Measurements from ENCODE around the gene SEC14L3. TPM values are rescaled to one million over a fixed set of nuclear protein-coding genes. Genes with fewer than 3 reads are reported as not detected.
A peak's percentile ranks its signal among the peaks of the same experiment; 100 is the strongest.

Gene SEC14L3
- not detected for total RNA-seq
- long read RNA-seq, result 0 reads

DNA sequence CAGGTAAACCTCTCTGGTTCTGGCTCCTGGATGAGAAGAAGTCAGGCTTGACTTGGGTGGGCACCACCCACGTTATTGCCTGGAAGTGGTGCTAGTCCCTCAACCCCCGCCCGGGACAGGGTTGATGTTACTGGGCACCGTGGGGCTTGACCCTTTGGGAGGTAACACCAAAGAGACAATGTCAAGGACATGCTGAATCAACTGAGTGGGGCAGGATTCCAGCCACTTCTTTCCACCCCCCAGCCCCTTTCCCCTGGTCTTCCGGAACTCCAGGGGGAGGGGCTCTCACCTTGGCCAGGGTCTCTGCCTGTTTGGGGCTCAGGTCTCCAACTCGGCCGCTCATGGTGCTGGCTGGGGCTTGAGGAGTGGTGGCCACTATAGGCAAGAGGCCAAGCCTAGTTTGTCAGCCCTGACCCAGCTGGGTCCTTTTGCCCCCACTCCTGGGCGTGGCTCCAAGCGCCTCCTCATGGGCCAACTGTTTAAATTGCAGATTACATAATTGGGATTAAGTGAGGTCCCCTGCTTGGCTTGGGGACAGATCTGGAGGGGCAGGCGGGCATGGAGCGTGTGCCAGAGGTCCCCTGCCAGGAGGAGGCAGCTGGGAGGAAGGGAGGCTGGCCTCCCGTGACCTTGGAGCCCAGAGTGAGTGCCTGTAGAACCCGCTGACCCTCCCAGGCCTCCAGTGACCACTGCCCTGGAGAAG, at the start of gene SEC14L3:
Gene SEC14L3, minus strand, starts transcription at position 402 of the 703 bp plus-strand sequence. Its CDS starts 59 bp downstream, at position 343.
- intact Hi-C loops (cut with DNase I), result no loop called here
- ATAC-seq (no peak), DNase-seq (no peak)

DNA sequence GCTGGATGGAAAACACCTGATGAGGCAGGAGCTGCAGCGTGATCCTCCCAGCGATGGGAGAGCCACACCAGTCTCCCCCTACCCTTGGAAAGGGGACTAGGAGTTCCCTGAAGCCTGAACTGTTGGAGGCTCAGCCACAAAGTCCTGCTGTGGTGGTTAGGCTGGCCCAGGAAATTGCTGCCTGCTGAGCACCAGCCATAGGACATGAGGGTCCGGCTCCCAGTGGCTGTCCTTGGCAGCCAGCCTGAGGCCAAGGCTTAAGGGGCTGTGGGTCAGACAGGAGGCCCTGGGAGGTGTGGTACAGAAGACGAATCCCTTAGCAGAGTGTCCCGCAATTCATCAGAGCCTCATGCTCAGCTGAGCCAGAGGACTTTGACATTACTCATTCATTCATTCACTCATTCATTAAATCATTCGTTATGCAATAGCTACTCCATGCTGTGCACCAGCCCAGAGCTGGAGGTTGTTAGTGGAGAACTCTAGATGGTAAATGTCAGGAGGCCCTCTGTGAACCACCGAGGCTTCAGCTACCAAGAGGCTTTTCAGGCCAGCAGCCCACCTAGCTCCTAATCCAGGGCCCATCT, 48.1 kb upstream of the SEC14L3 start:
- ATAC-seq, result no peak
- intact Hi-C loops (cut with DNase I), result no loop called here

DNA sequence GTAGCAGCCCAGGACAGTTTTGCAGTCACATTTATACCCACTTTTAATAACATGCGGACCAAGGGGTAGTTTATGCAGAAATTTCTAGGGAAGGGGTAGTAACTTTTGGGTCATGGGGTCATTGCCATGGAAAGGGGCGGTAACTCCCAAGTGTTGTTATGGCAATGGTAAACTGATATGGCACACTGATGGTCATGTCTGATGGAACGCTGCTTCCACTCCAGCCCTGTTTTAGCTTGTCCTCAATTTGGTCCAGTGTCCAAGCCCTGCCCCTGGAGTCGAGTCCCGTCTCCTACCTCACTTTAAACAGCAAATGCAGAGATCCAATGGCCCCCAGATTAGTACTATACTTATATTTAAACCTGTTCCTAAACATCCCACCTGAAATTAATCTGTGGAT, 44.9 kb upstream of the SEC14L3 start:
- ATAC-seq (no peak), DNase-seq (no peak)
- intact Hi-C loops (cut with DNase I), result no loop called here

More for the DNA sequence above, 48.1 kb upstream of the SEC14L3 start:
- no peak for DNase-seq

DNA sequence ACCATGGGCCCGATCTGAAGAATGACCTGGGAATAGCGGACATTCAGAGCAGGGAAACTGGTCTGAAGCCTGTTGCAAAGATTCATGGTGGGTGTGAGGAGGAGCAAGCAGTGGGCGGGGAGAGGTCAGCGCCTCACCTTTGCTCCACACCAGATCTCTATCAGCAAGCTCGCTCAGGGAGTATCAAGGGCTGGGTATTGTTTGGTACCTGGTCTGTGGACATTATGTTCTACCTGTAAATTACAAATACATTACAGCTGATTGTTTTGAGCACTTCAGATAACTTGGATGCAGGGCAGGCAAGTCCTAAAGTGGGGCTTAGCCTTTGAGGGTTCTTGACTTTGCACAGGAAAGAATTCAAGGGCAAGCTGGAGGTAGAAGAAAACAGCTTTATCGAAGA, 44.5 kb upstream of the SEC14L3 start:
- intact Hi-C loops (cut with DNase I), result no loop called here
- ATAC-seq (no peak), DNase-seq (no peak)

DNA sequence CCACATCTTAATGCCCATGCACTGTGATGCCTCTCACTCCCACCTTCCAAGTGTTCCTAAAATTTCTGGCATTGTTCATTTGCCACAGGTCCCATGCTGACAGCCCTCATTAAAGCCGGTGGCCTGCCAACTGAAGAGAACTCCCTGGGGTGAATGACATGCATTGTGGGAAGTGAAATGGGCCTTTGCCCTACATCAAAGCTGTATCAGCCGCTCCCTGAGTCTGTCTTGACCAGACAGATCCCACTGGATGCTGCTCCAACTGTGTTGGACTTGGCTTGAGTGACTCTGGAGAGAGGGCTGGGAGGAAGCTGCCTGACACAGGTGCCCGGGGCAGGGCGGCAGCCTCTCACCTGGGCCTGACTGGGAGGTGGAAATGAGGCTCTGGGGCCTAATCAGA, 42.4 kb upstream of the SEC14L3 start:
- no peak for DNase-seq
- intact Hi-C loops (cut with DNase I), result no loop called here
- no peak for ATAC-seq

DNA sequence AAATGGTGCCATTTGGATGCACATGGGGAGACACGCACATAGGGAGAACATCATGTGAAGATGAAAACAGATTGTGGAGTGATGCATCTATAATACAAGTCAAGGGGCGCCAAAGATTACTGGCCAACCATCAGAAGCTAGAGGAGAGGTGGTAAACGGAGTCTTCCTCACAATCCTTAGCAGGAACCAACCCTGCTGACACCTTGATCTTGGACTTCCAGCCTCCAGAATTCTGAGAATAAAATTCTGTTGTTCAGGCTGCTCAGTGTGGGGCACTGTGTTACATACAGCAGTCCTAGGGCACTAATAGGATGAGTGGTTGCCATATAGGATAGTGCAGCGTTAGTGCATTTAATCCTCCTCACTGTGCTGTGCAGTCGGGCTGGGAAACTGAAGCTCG, 41.6 kb upstream of the SEC14L3 start:
- no peak for ATAC-seq
- intact Hi-C loops (cut with DNase I), result no loop called here
- DNase-seq, result no peak

DNA sequence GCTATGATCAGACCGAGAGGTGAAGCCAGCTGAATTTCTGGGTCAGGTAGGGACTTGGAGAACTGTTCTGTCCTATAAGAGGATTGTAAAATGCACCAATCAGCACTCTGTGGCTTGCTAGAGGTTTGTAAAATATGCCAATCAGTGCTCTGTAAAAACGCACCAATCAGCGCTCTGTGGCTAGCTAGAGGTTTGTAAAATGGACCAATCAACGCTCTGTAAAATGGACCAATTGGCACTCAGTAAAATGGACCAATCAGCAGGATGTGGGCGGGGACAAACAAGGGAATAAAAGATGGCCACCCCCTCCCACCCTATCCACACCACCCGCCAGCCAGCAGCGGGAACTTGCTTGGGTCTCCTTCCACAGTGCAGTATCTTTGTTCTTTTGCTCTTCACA, 40.1 kb upstream of the SEC14L3 start:
- DNase-seq, result no peak
- intact Hi-C loops (cut with DNase I), result no loop called here
- no peak for ATAC-seq

DNA sequence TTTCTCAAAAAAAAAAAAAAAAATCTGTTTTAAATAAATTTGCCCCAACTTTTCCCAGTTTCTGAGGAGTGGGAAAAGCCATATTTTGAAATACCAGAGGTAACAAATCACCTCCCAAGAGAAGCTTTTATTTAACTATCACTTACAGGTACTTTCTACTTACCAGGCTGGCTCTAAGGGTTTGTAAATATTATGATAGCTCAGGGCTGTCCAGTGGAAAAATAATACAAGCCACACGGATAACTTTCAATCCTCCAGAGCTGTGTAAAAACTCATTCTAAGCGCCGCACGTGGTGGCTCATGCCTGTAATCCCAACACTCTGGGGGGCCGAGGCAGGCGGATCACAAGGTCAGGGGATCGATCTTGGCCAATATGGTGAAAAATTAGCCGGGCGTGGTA, 39.3 kb upstream of the SEC14L3 start:
- intact Hi-C loops (cut with DNase I), result no loop called here
- DNase-seq (no peak), ATAC-seq (no peak)

DNA sequence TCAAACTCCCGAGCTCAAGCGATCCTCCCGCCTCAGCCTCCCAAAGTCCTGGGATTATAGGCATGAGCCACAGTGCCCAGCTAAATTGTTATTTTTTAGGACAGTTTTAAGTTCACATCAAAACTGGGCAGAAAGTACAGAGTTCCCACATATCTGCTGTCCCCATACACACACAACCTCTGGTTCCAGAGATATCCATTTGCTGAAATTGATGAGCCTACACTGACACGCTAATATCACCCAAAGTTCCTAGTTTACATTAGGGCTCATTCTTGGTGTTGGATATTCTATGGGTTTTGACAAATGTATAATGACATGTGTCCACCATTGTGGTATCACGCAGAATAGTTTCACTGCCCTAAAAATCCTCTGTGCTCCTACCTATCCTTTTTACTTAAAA, 36.4 kb upstream of the SEC14L3 start:
- no peak for ATAC-seq
- intact Hi-C loops (cut with DNase I), result no loop called here

DNA sequence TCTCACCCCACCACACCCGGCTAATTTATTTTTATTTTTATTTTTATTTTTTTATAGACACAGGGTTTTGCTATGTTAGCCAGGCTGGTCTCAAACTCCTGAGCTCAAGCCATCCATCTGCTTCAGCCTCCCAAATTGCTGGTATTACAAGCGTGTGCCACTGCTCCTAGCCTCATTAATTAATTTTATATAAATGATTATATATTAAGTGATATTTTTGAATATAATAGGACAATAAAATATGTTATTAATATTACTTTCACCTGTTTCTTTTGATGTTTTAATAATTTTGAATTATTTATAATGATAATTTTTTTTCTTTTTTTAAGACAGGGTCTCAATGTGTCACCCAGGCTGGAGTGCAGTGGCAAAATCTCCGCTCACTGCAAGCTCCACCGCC, 35.9 kb upstream of the SEC14L3 start:
- no peak for ATAC-seq
- intact Hi-C loops (cut with DNase I), result no loop called here

More for the DNA sequence above, 36.4 kb upstream of the SEC14L3 start:
- no peak for DNase-seq

DNA sequence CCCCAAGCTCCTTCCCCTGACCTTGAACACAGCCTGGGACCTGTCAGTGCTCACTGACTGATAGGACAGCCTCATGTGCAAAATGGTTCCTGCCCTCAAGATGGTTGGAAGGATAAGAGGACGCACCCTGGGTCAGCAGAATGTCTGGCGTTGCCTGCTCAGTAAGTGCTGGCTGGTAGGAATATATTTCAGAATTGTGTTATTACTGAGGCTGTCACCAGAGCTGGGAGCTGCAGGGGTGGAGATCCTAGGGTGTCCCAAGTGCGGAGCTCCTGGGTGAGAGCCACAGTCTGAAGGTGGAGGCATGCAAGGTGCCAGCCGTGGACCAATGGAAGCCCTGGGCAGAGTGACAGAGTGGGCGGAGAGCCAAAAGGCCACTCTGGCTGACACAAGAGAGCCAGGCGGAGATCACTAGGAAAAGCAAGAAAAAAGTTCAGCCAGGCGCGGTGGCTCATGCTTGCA, 34.7 kb upstream of the SEC14L3 start:
- intact Hi-C loops (cut with DNase I), result no loop called here
- DNase-seq (no peak), ATAC-seq (peak in 1 of 2 donors; percentile 59)

More for the DNA sequence above, 35.9 kb upstream of the SEC14L3 start:
- no peak for DNase-seq

DNA sequence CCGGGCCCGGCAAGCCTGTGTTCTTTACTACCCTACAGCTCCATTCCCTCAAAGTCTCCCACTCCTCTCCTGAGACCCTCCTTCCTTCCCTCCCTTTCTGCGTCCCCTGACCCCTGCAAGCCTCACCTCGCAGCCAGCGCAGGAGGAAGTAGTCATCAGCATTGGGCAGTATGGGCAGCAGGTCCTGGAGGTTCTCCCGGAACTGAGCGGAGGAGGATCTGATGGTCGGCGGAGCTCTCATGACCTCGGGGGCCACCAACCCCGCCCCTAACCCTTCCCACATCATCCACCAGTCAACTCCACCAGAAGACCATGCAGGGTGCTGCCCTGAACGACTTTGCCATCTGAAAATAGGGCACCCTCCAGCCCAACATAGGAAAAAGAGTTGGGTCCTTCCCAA, 31.7 kb upstream of the SEC14L3 start:
- intact Hi-C loops (cut with DNase I), result no loop called here
- no peak for DNase-seq
- ATAC-seq, result no peak

DNA sequence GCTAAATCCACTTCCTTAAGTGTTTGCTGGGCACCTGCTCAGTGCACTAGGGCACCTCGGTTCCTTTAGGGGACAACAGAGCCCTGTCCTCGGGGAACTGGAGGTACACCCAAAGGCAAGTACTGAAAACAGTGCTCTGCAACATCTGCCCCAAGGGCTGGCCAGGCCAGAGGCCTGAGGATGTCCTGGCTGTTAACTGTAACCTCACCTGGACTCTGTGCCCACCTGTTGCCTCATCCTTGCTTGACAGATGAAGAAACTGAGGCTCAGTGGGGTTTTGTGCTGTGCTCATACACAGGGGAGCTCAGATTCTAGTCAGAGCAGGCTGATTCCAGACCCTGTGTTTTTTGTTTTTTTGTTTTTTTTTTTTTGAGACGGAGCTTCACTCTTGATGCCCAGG, 31.1 kb upstream of the SEC14L3 start:
- DNase-seq (no peak), ATAC-seq (no peak)
- intact Hi-C loops (cut with DNase I), result no loop called here

DNA sequence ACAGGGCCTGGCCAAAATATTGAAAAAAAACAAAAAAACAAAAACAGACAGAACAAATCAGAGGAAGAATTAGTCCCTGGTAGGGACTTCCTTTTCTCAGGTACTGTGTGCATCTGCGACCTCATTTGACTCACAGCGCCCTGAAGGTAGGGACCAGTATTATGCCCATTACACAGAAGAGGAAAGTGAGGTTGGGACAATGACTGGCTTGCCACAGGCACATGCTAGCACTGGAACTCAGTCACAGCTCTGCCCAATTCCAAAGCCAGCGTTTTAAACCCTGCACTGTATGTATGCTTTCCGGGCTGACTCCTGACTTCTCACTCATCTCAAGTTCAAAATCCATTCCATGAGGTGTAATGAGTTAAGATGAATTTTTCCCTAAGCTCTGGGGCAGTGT, 30.3 kb upstream of the SEC14L3 start:
- DNase-seq (no peak), ATAC-seq (no peak)
- intact Hi-C loops (cut with DNase I), result no loop called here

DNA sequence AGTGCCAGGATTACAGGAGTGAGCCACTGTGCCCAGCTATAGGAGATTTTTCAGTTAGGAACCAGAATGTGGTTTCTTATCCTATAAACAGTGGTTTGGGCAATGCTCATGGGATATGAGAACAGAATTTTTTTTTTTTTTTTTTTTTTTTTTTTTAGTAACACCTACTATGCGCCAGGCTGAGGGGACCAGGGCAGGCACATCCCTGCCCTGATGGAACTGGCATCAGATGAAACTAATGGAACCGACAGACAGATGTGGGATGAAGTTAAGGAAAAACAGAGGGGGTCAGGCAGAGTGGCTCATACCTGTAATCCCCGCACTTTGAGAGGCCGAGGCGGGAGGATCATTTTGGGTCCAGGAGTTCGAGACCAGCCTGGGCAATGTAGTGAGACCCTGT, 28.8 kb upstream of the SEC14L3 start:
- no peak for DNase-seq
- no peak for ATAC-seq
- intact Hi-C loops (cut with DNase I), result no loop called here

DNA sequence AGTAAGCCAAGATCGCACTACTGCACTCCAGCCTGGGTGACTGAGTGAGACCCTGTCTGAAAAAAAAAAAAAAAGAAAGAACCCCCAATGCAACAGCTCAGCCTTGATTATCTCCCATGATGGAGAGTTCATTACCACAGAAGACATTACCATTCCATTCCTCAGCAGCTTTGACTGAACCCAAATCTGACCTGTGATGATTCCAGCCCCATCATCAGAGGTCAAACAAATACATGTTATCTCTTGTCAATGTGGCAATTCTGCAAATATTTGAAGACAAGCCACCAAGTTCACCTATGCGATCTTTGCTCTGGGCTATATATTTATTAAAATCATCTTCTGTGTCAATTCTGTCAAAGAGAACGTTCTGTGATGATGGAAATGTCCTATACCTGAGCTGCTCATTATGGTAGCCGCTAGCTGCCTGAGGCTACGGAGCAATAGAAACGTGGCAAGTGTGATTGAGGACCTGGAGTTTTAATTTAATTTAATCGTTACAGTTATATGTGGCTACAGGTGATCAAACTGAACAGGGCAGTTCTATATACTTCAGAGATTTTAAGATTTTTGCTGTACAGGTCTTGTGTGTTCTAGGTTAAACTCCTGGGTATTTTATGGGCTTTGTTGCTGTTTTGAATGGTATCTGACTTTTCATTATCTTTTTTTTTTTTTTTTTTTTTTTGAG, 25.8 kb upstream of the SEC14L3 start:
- intact Hi-C loops (cut with DNase I), result no loop called here
- no peak for DNase-seq
- no peak for ATAC-seq

DNA sequence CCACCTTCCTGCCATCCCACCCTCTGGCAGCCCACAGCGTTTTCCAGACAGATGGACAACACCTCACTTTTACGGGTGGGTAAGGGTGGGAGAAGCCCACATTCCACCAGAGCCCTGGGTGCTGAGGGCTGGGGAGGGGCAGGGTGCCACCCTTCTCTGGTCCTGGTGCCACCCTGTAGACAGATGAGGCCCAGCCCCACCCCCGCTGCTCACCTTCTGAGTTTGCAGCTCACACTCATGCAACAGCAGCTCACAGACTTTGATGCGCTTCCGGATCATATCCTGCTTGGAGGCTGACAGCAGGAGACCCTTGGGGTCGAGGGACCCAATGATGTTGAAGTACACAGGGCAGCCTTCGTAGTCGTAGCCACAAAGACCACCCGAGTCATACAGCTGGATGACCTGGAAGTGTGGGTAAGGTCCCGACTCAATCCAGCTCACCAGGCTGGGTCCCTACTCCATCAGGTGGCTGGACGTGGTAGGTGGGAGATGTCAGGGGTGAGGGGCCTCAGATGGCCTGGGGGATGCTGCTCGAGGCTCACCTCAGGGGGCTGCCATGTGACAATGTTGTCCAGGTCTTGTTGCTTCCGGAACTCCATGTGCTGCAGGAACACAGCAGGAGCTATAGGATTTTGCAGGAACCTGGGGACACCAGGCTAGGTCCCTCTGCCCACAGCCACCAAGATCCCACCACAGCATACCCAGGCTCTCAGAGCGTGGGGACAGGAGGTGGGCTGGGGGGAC, 23.4 kb upstream of the SEC14L3 start:
- ATAC-seq, result no peak
- DNase-seq, result no peak
- intact Hi-C loops (cut with DNase I), result no loop called here

DNA sequence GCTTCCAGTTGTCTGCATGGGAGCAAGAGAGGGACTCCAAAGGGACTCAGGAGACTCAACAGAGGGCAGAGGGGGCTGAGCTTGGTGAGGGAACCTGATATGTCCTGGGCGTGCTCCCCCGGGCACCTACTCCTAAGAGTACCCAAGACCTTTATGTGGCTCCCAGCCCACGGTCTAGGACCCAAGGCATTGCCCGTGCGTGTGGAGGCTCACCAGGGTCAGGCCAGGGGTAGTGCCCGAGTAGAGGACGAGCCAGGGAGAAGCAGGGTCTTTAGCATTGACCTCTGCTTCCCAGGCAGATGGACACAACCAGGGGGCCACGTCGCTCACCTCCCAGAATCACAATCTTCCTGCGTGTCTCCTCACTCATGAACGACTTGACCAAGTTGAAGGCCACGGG, 20.3 kb upstream of the SEC14L3 start:
- intact Hi-C loops (cut with DNase I), result no loop called here
- DNase-seq (no peak), ATAC-seq (no peak)

DNA sequence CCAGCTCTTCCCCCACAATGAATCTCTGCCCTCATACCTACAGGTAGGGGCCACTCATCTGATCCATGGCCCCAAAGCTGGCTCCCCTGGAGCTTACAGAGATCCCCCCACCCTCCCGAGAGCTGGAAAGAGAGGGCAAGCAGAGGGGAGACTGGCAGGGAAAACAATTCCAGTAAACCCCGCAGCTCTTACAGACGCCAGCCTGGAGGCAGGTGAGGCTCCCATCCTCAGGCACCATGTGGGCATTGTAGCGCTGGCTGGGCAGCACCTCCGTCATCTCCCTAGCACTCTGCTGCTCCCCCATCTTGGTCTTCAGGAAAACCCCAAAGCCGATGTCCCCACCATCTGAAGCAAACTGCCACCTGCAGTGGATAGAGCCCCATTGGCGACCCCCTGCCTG, 19.6 kb upstream of the SEC14L3 start:
- intact Hi-C loops (cut with DNase I), result no loop called here
- DNase-seq (no peak), ATAC-seq (no peak)

DNA sequence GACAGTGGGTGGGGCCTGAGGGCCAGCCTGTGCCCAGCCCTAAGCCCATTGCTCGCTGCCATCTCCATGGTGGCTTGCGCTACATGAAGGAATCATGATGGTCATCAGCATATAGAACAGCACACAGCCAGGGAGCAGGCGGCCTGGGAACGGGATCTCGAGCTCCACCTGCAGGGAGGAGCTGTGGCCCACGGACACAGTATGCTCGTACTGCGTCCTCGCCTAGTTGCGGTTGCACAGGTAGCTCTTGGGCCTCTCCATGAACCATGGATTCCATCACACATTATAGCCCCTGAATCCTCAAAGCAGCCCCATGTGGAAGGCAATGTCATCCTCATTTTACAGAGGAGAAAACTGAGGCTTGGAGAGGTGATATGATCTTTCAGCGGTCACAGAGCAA, 18.6 kb upstream of the SEC14L3 start:
- ATAC-seq (no peak), DNase-seq (no peak)
- intact Hi-C loops (cut with DNase I), result no loop called here
